Umbilical cord (tissue), 2 donors: Measurements from ENCODE around the gene GGACT. TPM values are rescaled to one million over a fixed set of nuclear protein-coding genes. Genes with fewer than 3 reads are reported as not detected.
"Not testable (repeated sequence)": the region's sequence is repeated elsewhere in the genome, so short reads cannot be mapped to it uniquely, and the experiment has no call there.

Experiments
- DNase-seq: peaks from one replicate; pipeline ENCODE4 v3.0.0-alpha.2; 2015; ENCODE audit warnings: low spot score
- total RNA-seq: library from RNA; depleted of rRNA; stranded (reverse); fragments of >200 nt; gene quantifications from one replicate; pipeline ENCODE4 v1.2.3, GENCODE V29; 2014; ENCODE audit warnings: low replicate concordance; ENCODE audit not compliant: insufficient read depth

GGACT gene
- total RNA-seq, result 2.4 TPM

GRCh38 chr13:100588331-100589177 lies at the start of gene GGACT:
Gene GGACT (minus strand): TSS chr13:100588789. CDS start chr13:100532591, 56,198 bp downstream.
- DNase-seq, result peak; percentile 51

GRCh38 chr13:100637796-100638195 lies 49.2 kb upstream of the GGACT start:
- no peak for DNase-seq

- no peak for DNase-seq
Measured at GRCh38 chr13:100637380-100637779, 48.8 kb upstream of the GGACT start.

GRCh38 chr13:100636441-100636840 lies 47.9 kb upstream of the GGACT start:
- DNase-seq, result no peak

GRCh38 chr13:100636004-100636403 lies 47.4 kb upstream of the GGACT start:
- no peak for DNase-seq

GRCh38 chr13:100634696-100635095 lies 46.1 kb upstream of the GGACT start:
- DNase-seq, result no peak

GRCh38 chr13:100633461-100633860 lies 44.9 kb upstream of the GGACT start:
- no peak for DNase-seq

- DNase-seq, result no peak
Measured at GRCh38 chr13:100630555-100630954, 42.0 kb upstream of the GGACT start.

- DNase-seq, result no peak
Measured at GRCh38 chr13:100627120-100627519, 38.5 kb upstream of the GGACT start.

- no peak for DNase-seq
Measured at GRCh38 chr13:100625447-100625846, 36.9 kb upstream of the GGACT start.

- no peak for DNase-seq
Measured at GRCh38 chr13:100620792-100621191, 32.2 kb upstream of the GGACT start.

- DNase-seq, result no peak
Measured at GRCh38 chr13:100619940-100620339, 31.4 kb upstream of the GGACT start.

- DNase-seq, result not testable (repeated sequence)
Measured at GRCh38 chr13:100618897-100619296, 30.3 kb upstream of the GGACT start.

GRCh38 chr13:100613031-100613430 lies 24.4 kb upstream of the GGACT start:
- DNase-seq, result no peak

GRCh38 chr13:100611678-100612492 lies 23.3 kb upstream of the GGACT start:
- DNase-seq, result no peak

- DNase-seq, result no peak
Measured at GRCh38 chr13:100610391-100611347, 22.1 kb upstream of the GGACT start.

GRCh38 chr13:100608906-100609305 lies 20.3 kb upstream of the GGACT start:
- no peak for DNase-seq

- no peak for DNase-seq
Measured at GRCh38 chr13:100608489-100608888, 19.9 kb upstream of the GGACT start.

- DNase-seq, result peak; percentile 44
Measured at GRCh38 chr13:100604918-100605710, 16.5 kb upstream of the GGACT start.

GRCh38 chr13:100602493-100603111 lies 14.0 kb upstream of the GGACT start:
- DNase-seq, result no peak
